IPS-18a (cell line): ENCODE data around the gene AP2A2.

Experiments
- H3K27ac ChIP-seq: one replicate; pipeline ENCODE4 v1.5.1; 2013; ENCODE audit warnings: low read length
- H3K27me3 ChIP-seq: one replicate; pipeline ENCODE4 v1.6.1; 2013; ENCODE audit warnings: mild to moderate bottlenecking, low read length; ENCODE audit not compliant: control insufficient read depth, insufficient read depth
- H3K36me3 ChIP-seq: one replicate; pipeline ENCODE4 v1.6.1; 2013; ENCODE audit warnings: low read depth, low read length; ENCODE audit not compliant: control insufficient read depth
- H3K4me1 ChIP-seq: one replicate; pipeline ENCODE4 v1.6.1; 2013; ENCODE audit warnings: low read depth, low read length; ENCODE audit not compliant: control insufficient read depth
- H3K4me3 ChIP-seq: one replicate; pipeline ENCODE4 v1.5.1; 2013; ENCODE audit warnings: low read length
- H3K9ac ChIP-seq: one replicate; pipeline ENCODE4 v1.6.1; 2013; ENCODE audit warnings: mild to moderate bottlenecking, low read length, moderate library complexity
- H3K9me3 ChIP-seq: one replicate; pipeline ENCODE4 v1.6.1; 2013; ENCODE audit warnings: low read depth, low read length; ENCODE audit not compliant: control insufficient read depth

Gene AP2A2

GRCh38 chr11:1055109-1055703, 129.5 kb downstream of the AP2A2 start:
- no peaks in the 10 kb centered on the region for H3K27me3 ChIP-seq
- H3K36me3 ChIP-seq, result no peaks in the 10 kb centered on the region
- no peak overlapping the region for H3K27ac ChIP-seq
- no peaks in the 10 kb centered on the region for H3K9me3 ChIP-seq
- H3K4me1 ChIP-seq, result no peaks in the 10 kb centered on the region
- H3K4me3 ChIP-seq, result no peak overlapping the region
- H3K9ac ChIP-seq, result no peak overlapping the region

DNA sequence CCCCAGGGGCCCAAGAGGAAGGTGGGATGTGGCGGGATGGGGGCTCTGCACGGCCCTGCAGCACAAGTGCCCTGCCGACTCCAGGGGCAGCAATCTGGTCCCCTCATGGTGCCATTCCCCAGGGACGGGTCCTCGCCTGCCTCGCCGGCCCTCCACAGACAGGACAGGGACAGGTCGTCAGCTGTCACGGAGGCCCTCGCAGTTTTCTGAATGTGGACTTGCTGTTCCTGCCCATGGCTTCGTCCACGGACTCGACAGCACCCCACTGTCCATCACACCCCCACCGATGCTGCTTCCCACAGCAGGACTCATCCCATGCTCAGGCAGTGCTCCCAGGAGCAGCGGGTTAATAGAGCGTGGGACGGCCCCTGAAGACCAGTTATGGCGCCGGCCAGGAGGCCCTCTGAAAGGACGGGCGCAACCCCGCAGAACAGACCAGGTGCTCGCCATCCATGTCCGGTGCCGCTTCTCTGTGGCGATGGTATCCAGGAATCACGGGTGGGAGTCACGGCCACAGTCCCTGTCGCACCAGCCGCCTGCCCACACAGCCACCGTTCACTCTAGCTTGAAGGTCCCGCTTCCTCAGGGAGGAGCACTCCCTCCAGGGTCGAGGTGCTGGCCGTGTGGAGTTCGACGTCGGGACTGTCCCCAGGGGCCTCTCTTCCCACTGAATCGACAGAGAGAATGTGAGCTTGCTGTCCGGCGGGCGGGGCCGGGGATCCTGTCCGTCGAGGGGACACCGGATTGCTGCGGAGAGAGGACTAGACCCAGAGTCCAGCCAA, 130.5 kb downstream of the AP2A2 start:
- H3K9ac ChIP-seq, result no peak overlapping the region
- no peaks in the 10 kb centered on the region for H3K4me1 ChIP-seq
- H3K27me3 ChIP-seq, result no peaks in the 10 kb centered on the region
- H3K27ac ChIP-seq, result no peak overlapping the region
- no peaks in the 10 kb centered on the region for H3K9me3 ChIP-seq
- H3K4me3 ChIP-seq, result no peak overlapping the region
- no peaks in the 10 kb centered on the region for H3K36me3 ChIP-seq

- Histone ChIP-seq H3K9ac (no peak overlapping the region), H3K36me3 (no peaks in the 10 kb centered on the region), H3K4me3 (no peak overlapping the region), H3K27me3 (no peaks in the 10 kb centered on the region), H3K4me1 (no peaks in the 10 kb centered on the region), H3K9me3 (no peaks in the 10 kb centered on the region), H3K27ac (no peak overlapping the region)
Measured at GRCh38 chr11:1057806-1058205, 132.1 kb downstream of the AP2A2 start.

GRCh38 chr11:1059759-1060158, 134.1 kb downstream of the AP2A2 start:
- H3K9me3 ChIP-seq, result no peaks in the 10 kb centered on the region
- no peak overlapping the region for H3K27ac ChIP-seq
- H3K4me3 ChIP-seq, result no peak overlapping the region
- no peaks in the 10 kb centered on the region for H3K4me1 ChIP-seq
- H3K27me3 ChIP-seq, result no peaks in the 10 kb centered on the region
- H3K36me3 ChIP-seq, result no peaks in the 10 kb centered on the region
- H3K9ac ChIP-seq, result no peak overlapping the region

DNA sequence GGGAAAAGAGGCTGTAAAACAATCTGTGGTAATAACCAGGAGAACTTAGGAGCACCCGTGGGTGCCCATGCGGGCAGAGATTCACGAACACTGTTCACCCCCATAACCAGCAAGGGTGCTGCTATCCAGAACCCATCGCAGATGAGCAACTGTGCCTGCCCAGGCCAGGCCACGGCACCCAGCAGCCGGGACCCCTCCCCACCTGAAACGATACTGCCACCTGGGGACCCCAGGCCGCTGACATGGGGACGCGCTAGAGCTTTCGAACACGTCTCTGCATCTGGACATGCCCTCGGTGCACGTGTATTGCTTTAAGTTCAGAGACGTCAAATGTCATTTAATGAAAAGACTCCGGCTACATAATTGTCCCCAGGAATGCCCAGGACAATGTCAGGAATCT, 134.7 kb downstream of the AP2A2 start:
- H3K9ac ChIP-seq, result no peak overlapping the region
- H3K4me1 ChIP-seq, result no peaks in the 10 kb centered on the region
- no peak overlapping the region for H3K27ac ChIP-seq
- no peaks in the 10 kb centered on the region for H3K36me3 ChIP-seq
- H3K27me3 ChIP-seq, result no peaks in the 10 kb centered on the region
- H3K4me3 ChIP-seq, result no peak overlapping the region
- no peaks in the 10 kb centered on the region for H3K9me3 ChIP-seq

- no peaks in the 10 kb centered on the region for H3K9me3 ChIP-seq
- H3K27me3 ChIP-seq, result no peaks in the 10 kb centered on the region
- no peaks in the 10 kb centered on the region for H3K4me1 ChIP-seq
- H3K4me3 ChIP-seq, result no peak overlapping the region
- H3K36me3 ChIP-seq, result no peaks in the 10 kb centered on the region
- H3K9ac ChIP-seq, result no peak overlapping the region
- H3K27ac ChIP-seq, result no peak overlapping the region
Measured at GRCh38 chr11:1060852-1061616, 135.4 kb downstream of the AP2A2 start.
